COLO829 (cell line): ENCODE results near the gene ZNF488.

Experiments used
- DNase-seq: peaks from one replicate; pipeline ENCODE4 v3.0.0; 2012; ENCODE audit warnings: low spot score

Gene ZNF488

GRCh38 chr10:47348661-47349470 is 35.2 kb downstream of the ZNF488 start:
- DNase-seq: no peak

DNA sequence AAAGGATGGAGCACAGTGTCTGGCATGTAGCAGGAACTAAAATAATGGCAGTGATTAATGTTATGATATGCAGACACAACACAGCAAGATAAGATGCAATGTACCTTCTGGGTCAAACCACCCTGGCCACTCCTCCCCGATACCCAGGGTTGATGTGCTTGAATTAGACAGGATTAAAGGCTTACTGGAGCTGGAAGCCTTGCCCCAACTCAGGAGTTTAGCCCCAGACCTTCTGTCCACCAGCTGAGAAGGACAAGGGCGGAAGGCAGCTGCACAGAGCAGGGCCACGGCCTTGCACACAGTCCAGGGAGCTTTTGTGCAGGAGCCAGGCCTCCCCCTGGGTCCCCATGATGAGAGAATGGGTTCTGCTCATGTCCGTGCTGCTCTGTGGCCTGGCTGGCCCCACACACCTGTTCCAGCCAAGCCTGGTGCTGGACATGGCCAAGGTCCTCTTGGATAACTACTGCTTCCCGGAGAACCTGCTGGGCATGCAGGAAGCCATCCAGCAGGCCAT is 35.9 kb downstream of the ZNF488 start, which contains the start of gene RBP3:
Gene RBP3, plus strand, starts transcription at position 226 of the 514 bp plus-strand sequence. Its CDS starts 122 bp downstream, at position 348.
- DNase-seq: no peak

- no peak for DNase-seq
These were observed 36.8 kb downstream of the ZNF488 start for GRCh38 chr10:47347303-47347675.

DNA sequence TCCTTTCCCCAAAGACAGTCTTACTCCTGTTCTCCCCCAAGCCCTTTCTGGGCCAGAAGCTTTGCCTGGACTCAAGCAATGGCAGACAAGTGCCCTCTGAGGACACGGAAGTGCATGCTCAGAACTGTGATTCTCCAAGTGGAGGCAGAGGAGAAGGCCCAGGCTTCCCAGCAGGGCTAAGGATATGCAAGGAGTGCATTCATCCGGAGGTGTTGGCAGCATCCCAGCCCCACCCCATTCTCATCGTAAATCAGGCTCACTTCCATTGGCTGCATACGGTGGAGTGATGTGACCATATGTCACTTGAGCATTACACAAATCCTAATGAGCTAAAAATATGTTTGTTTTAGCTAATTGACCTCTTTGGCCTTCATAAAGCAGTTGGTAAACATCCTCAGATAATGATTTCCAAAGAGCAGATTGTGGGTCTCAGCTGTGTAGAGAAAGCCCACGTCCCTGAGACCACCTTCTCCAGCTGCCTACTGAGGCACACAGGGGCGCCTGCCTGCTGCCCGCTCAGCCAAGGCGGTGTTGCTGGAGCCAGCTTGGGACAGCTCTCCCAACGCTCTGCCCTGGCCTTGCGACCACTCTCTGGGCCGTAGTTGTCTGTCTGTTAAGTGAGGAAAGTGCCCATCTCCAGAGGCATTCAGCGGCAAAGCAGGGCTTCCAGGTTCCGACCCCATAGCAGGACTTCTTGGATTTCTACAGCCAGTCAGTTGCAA is 37.4 kb downstream of the ZNF488 start:
- DNase-seq: no peak

- no peak for DNase-seq
These were observed 38.9 kb downstream of the ZNF488 start for GRCh38 chr10:47344996-47345870.

GRCh38 chr10:47340608-47341170 is 43.4 kb downstream of the ZNF488 start:
- peak; percentile 57 for DNase-seq

DNA sequence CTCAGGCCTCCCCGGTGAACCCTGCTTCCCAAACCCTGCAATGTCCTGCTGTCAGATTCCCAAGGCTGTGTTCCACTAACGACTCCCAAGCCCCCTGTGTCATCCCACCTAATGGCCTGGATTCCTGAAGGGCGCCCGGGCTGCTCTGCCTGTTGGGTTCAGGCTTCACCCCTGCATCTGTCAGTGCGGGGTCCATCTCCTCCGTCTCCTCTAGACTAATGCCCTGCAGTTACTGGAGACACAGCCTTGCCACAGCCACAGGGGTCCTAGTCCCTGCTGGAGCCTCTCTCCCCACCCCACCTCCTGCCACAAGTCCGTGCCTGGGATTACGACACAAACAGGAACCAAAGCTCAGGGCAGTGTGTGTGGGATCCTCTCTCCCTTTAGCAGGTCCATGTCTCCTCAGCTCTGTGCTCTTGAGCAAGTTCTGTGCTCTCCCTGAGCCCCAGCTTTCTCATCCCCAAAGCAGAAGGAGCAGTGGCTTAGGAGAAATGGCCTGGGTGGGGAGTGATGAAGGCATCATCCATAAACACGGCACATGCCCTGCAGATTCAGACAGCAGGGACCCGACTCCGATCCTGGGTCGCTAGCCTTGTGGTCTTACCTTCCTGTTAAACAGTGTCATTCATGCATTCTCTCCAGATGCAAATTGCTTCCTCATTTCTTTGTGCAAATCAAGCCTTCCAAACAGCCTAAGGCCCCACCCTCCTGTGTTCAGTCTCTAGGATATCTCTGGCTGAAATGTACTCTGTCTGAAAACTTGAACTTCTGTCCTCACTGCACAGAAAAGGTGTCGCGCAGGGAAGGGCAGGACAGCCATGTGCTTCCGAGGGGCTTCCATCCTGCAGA is 44.1 kb downstream of the ZNF488 start:
- DNase-seq: no peak

GRCh38 chr10:47339186-47339735 is 44.8 kb downstream of the ZNF488 start:
- DNase-seq: no peak

GRCh38 chr10:47337310-47337709 is 46.8 kb downstream of the ZNF488 start:
- DNase-seq: no peak

DNA sequence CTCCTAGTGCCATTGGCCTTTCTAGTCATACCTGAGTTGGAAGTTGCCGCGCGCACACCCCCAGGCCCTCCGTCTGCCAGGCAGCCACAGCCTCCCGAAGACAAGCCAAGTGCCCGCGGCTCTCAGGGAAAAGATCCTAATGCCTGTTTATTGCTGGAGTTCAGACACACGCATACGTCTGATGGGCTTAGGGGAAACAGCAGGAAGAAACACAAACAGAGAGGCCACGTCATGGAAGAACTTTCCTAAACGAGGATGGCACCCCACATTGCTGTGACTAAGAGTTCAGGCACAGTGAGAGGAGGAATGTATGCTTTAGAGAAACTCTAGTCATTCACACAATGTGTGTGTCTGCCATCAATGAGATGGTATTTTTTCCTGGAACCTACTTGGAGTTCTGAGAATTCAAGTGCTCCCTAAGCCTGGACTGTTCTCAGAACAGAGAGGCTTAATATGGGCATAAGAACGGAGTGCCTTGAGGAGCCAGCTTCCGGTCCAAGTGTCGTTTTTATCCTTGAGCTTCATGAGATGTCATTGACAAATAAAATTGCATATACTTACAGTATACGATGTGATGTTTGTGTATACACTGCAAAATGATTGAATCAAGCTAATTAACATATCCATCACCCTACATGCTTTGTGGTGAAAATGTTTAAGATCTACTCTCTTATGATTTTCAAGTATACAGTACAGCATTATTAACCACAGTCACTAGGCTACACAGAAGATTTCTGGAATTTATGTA is 47.5 kb downstream of the ZNF488 start:
- DNase-seq: no peak

DNA sequence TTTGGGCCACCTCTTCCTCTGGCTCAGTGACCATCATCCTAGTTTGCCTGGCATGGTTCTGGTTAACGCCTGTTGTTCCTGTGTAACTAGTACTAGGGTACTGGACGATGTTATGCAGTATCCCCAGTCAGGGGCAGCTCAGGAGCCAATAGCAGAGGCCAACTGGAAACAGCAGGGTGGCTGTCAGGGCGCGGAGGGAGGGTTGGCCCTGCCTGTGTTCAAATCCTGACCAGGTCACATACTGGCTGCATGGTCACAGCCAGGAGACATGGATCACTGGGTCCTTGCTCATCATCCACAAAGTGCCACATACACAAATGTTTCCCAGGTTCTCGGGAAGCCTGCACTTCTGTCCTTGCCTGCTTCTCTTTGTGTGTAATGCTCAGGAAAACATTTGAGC is 48.2 kb downstream of the ZNF488 start:
- no peak for DNase-seq

DNA sequence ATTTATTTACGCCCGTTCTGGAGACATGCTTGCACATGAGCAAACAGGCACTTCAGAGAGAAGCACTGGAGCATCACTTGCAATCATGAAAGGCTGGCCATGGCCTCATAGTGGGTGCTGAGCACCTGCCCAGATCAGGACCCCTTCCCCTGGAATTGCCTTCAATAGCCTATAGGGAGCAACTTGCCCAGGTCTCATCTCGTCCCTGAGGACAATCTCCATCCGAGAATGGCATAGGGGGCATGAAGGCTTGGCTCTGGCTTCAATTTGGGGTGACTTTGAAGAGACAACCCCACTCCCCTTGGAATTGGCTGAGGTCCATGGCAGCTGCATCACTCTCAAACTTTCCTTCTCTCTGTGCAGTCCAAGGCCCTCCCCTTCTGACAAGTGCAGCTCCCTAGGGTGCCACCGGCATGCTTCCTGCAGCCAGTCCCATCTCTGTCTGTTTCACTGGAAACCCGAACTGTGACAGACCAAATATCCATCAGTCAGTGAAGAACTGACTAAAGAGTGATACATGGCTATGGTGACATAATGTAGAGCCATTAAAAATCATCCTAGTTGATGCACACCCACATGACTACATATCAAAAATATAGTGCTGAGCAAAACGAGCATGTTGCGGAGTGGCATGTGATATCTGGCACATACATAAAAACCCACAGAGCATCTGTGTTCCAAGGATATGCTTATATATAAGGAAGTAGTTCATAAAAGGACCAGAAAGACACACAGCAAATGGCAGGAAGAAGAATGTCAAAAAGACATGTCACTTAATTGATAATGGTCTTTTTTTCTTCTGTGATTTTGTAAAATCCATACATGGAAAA is 49.4 kb downstream of the ZNF488 start:
- no peak for DNase-seq

DNA sequence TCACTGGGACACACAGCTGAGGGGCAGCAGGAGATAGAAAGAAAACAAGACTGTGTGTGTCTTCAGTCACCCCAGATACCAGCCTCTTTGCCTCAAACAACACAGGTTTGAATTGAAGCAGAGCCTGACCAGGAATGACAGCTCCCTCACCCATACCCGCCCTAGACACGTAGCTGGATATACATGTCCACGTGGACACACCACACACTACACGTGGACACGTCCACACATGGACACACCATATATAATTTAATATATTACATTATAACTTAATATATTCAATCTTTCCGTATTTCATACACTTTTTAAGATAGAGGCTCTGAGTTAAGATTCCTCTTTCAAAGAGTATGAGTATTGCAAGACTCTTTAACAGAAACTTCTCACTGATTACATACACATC is 50.6 kb downstream of the ZNF488 start:
- DNase-seq: no peak

GRCh38 chr10:47332946-47333345 is 51.1 kb downstream of the ZNF488 start:
- no peak for DNase-seq

DNA sequence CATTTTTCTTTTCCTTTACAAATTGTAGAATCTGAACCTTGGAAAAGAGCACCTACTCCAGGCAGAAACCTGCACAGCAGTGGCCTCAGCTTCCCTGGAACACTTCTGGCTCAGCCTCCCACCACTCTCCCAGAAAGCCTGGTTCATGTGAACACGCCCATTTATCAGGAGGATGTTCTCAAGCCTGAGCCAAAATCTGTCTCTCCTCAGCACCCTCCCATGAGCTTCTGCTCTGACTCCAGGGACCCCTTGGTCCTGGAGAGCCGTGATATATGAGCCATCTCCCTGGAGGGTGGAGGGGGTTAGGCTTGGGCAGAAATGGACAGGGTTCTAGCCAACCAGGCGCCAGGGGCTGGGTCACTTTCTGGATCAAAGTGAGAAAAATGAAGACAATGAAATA is 51.7 kb downstream of the ZNF488 start:
- DNase-seq: no peak

DNA sequence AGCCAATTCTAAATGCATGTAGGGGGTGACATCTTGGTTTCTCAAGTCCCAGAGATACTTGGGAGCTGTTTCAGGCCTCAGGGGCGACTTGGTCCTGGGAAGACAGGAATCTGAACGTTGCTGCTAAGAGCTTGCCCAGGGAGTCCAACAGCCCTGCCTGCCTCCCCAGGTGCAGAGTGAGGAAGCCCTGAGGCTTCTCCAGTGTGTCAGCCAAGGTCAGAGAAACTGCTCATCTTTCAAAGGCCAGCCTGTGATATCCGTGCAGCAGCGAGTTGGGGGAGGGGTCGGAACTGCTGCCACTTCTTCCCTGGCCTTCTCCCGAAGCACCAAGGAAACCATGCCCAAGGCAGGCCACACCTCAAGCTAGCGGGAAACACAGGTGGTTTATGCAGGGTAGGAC is 52.1 kb downstream of the ZNF488 start:
- no peak for DNase-seq

DNA sequence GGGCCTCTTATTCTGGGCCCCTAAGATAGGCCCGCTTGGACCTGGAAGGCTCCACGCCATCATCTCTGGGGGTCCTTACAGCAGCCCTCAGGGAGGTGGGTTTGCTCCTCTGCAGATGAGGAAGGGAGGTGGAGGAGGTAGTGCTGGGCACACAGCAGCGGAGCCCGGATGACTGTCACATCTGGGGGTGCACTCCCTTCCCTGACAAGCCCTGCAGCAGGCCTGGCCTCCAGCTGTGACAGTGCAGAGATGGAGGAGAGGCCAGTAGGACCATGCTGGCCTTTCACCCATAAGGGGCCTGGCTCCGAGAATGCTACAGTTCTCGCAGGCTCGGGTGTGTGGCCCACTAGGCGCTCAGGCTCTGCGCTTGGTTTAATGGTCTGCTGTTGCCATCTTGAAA is 52.6 kb downstream of the ZNF488 start:
- DNase-seq: no peak

DNA sequence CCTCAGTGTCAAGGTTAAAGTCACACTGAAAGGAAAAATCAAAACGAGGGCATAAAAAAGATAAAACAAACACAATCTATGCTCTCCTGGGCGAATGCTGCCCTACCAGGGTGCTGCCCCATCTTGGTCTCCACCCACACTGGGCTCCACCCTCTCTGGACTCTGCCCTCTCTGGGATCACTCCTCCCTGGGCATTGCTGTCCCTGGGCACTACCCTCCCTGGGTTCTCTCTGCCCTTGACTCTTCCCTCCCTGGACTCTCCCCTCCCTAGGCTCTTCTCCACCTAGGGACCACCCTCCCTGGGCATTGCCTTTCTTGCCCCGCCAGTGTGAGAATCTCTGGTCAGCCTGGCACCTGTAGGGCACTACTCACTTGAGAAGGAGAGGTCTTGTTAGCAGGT is 53.3 kb downstream of the ZNF488 start:
- no peak for DNase-seq

DNA sequence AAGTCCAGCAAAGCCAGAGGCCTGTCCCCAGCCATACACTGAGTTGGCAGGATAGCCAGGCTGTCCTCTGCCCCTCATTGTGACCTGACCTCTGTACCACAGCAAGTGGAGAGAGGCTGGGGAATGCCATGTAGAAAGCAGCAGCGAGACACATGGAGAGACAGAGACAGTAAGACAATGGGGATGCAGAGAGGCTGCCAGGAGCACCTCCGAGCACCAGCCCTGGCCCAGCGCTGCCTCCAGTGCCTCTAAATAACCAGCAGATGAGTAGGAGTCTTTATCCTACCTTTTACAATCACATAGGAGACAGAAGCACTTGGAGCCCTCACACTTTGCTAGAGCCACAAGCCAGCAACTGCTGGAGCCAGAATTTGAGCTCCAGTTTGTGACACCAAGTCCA is 53.7 kb downstream of the ZNF488 start:
- no peak for DNase-seq
